ENCODE measurements around the gene SELENOK. TPM values are rescaled to one million over a fixed set of nuclear protein-coding genes. Genes with fewer than 3 reads are reported as not detected.

The SELENOK gene
- total and polyA plus RNA-seq, 2 donors (not counting 3 experiments of a cell fraction or from before 2014, with no cell fraction given) = 26.1 to 35.2 TPM

- POLR2A ChIA-PET = interaction anchor here (0.8 to 2.2 kb wide), 2 partner anchors 10 kb away, joined by 3 to 6 read pairs; partner anchors contain the start of gene SELENOK
- DNase-seq (ENCODE audit: low read depth, low spot score) = peak; percentile 91
Observed at GRCh38 chr3:53881691-53882593, 9.7 kb downstream of the SELENOK start, which contains the start of gene ACTR8. ACTR8 (minus strand) TSS chr3:53882152; CDS start chr3:53882101, 51 bp downstream.

More at GRCh38 chr3:53881691-53882593, 9.7 kb downstream of the SELENOK start, which contains the start of gene ACTR8:
- H4K20me1 ChIP-seq (replicated peaks; ENCODE audit: control insufficient read depth, extremely low read depth, insufficient read depth, low read length) = no peaks in the 10 kb centered on the region
- peak within 1 kb of the TSS; percentile 89 for H3K9ac ChIP-seq (replicated peaks; ENCODE audit: extremely low read depth, insufficient read depth, low read length)
- FAIRE-seq = peak; percentile 80
- H3K4me3 ChIP-seq (replicated peaks in 1 of 3; ENCODE audit: insufficient read depth in 1 of 3, low read depth in 1 of 3, low read length in 3 of 3) = peak within 1 kb of the TSS; percentile 64 to 87 (median 87)
- dilution Hi-C loops (cut with MboI; ENCODE audit: extremely low pct_ligation_motif_present, low sequenced_read_pairs) (no loop called here), intact Hi-C loops (cut with micrococcal nuclease) (loop anchor here (1.0 kb wide), 1 partner anchor 9 kb away; the partner anchor contains the start of gene SELENOK)
- peak within 1 kb of the TSS; percentile 94 for H3K4me2 ChIP-seq (ENCODE audit: insufficient read depth, low read length)
- H3K36me3 ChIP-seq (ENCODE audit: control insufficient read depth in 2 of 2, extremely low read depth in 1 of 2, insufficient read depth in 2 of 2, low read length in 2 of 2) = peaks cover 11 to 31% of the 10 kb centered on the region in 2 experiments
- no peaks in the 10 kb centered on the region for H3K9me3 ChIP-seq (replicated peaks; ENCODE audit: control insufficient read depth, insufficient read depth, low read length)
- BruUV-seq (replicated peaks) = no TSS peak
- H2AFZ ChIP-seq (ENCODE audit: low read depth, low read length) = peak within 1 kb of the TSS; percentile 90
- TF ChIP-seq, protein P1, sequence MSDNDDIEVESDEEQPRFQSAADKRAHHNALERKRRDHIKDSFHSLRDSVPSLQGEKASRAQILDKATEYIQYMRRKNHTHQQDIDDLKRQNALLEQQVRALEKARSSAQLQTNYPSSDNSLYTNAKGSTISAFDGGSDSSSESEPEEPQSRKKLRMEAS (IDR thresholded peaks at IDR 0.05; ENCODE audit: insufficient read depth, insufficient read length) = no peak
- TF ChIP-seq POLR2AphosphoS5 (IDR thresholded peaks at IDR 0.05; ENCODE audit: insufficient read depth, low read depth, low read length) = peak; percentile 90
- peak in 1 of 2 donors; percentile 8 for TF ChIP-seq CTCF (IDR thresholded peaks at IDR 0.05; ENCODE audit: extremely low read depth in 1 of 2, insufficient read depth in 1 of 2, low read depth in 1 of 2, low read length in 2 of 2)
- no peak for TF ChIP-seq FOS (IDR thresholded peaks at IDR 0.05; ENCODE audit: borderline replicate concordance, insufficient read depth, low read length)
- no peak for TF ChIP-seq JUN (IDR thresholded peaks at IDR 0.05; ENCODE audit: borderline replicate concordance, insufficient read depth, insufficient read length, low read depth)
- no peak for TF ChIP-seq MYC (IDR thresholded peaks at IDR 0.05; ENCODE audit: low read depth, low read length)
- no peak for TF ChIP-seq EZH2 (IDR thresholded peaks at IDR 0.05; ENCODE audit: borderline replicate concordance, low read depth, low read length, severe bottlenecking)
- TF ChIP-seq POLR2A (IDR thresholded peaks at IDR 0.05; ENCODE audit: low read depth, low read length) = peak; percentile 93
- no peak for TF ChIP-seq GATA2 (IDR thresholded peaks at IDR 0.05; ENCODE audit: insufficient read depth, insufficient read length, low read depth, low read length)
- H3K4me1 ChIP-seq (ENCODE audit: control insufficient read depth, extremely low read depth, insufficient read depth, low read length) = peaks cover 10% of the 10 kb centered on the region
- CTCF ChIA-PET = interaction anchor here (1.9 kb wide), 1 partner anchor 10 kb away, joined by 9 read pairs; the partner anchor contains the start of gene SELENOK
- H3K9me1 ChIP-seq (replicated peaks; ENCODE audit: control insufficient read depth, extremely low read depth, insufficient read depth, low read length) = no peaks in the 10 kb centered on the region
- H3K27me3 ChIP-seq (ENCODE audit: control insufficient read depth in 2 of 2, insufficient read depth in 2 of 2, low read length in 2 of 2) = no peaks in the 10 kb centered on the region
- peak within 1 kb of the TSS; percentile 70 for H3K27ac ChIP-seq (ENCODE audit: insufficient read depth, low read depth, low read length)
- peaks cover 13% of the 10 kb centered on the region for H3K79me2 ChIP-seq (ENCODE audit: control insufficient read depth, insufficient read depth, low read length)

Measured in endothelial cell of umbilical vein (primary cell).